IPS-18a (cell line): ENCODE results near the gene MKNK1.

Experiments used
- H3K27ac ChIP-seq: one replicate; pipeline ENCODE4 v1.5.1; 2013; ENCODE audit warnings: low read length
- H3K27me3 ChIP-seq: one replicate; pipeline ENCODE4 v1.6.1; 2013; ENCODE audit warnings: mild to moderate bottlenecking, low read length; ENCODE audit not compliant: control insufficient read depth, insufficient read depth
- H3K36me3 ChIP-seq: one replicate; pipeline ENCODE4 v1.6.1; 2013; ENCODE audit warnings: low read depth, low read length; ENCODE audit not compliant: control insufficient read depth
- H3K4me1 ChIP-seq: one replicate; pipeline ENCODE4 v1.6.1; 2013; ENCODE audit warnings: low read depth, low read length; ENCODE audit not compliant: control insufficient read depth
- H3K4me3 ChIP-seq: one replicate; pipeline ENCODE4 v1.5.1; 2013; ENCODE audit warnings: low read length
- H3K9ac ChIP-seq: one replicate; pipeline ENCODE4 v1.6.1; 2013; ENCODE audit warnings: mild to moderate bottlenecking, low read length, moderate library complexity
- H3K9me3 ChIP-seq: one replicate; pipeline ENCODE4 v1.6.1; 2013; ENCODE audit warnings: low read depth, low read length; ENCODE audit not compliant: control insufficient read depth

The MKNK1 gene

DNA sequence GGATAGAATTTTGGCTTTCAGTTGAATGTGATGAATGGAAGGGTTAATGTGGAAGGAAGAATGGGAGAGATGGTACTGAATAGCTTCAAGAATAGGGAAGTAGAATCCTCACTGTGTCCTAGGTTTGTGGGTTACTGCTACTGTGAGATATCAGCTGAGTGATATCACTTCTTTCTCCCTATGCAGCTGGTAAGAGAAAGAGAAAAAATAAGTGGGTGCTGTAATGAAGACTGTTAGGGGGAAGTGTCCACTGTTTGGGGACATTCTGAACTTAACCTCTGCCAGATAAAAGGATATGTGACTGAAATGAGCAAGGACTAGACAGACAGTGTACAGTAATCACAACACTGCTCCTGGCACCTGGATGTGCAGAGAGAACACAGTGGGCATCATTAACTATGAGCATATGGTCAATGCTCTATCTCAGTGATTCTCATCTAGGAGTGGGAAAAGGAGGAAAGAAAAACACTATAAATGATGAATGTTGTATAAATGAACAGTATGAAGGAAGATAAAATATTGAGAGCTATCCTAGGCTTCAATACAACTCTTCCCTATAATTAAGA, 38.1 kb upstream of the MKNK1 start:
- Histone ChIP-seq H3K27ac (no peak overlapping the region), H3K4me1 (no peaks in the 10 kb centered on the region), H3K27me3 (no peaks in the 10 kb centered on the region), H3K9me3 (peaks cover 1% of the 10 kb centered on the region), H3K9ac (no peak overlapping the region), H3K4me3 (no peak overlapping the region), H3K36me3 (peaks cover 13% of the 10 kb centered on the region)

DNA sequence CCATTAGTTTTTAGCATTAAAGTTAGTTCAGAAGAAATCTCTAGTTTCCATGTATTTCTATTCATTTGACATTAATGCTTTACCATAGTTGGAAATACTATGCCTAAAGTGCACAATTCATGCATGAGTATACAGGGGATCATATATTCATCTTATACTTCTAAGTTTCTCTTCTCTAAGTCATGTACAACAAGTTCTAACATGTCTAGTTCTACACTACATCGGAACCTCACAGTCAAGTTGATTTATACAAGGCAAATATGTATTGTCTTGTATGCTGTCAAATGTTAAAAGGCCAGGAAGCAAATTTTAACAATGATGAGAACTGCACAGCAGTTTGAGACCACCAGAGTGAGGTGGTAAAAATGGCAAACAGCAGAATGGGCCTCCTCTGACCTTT, 35.5 kb upstream of the MKNK1 start:
- no peaks in the 10 kb centered on the region for H3K27me3 ChIP-seq
- no peaks in the 10 kb centered on the region for H3K9me3 ChIP-seq
- H3K9ac ChIP-seq: no peak overlapping the region
- no peak overlapping the region for H3K4me3 ChIP-seq
- H3K36me3 ChIP-seq: peaks cover 29% of the 10 kb centered on the region
- H3K27ac ChIP-seq: no peak overlapping the region
- no peaks in the 10 kb centered on the region for H3K4me1 ChIP-seq

GRCh38 chr1:46638921-46639320, 34.9 kb upstream of the MKNK1 start:
- Histone ChIP-seq H3K27ac (no peak overlapping the region), H3K9me3 (no peaks in the 10 kb centered on the region), H3K9ac (no peak overlapping the region), H3K36me3 (peaks cover 29% of the 10 kb centered on the region), H3K27me3 (no peaks in the 10 kb centered on the region), H3K4me3 (no peak overlapping the region), H3K4me1 (no peaks in the 10 kb centered on the region)

DNA sequence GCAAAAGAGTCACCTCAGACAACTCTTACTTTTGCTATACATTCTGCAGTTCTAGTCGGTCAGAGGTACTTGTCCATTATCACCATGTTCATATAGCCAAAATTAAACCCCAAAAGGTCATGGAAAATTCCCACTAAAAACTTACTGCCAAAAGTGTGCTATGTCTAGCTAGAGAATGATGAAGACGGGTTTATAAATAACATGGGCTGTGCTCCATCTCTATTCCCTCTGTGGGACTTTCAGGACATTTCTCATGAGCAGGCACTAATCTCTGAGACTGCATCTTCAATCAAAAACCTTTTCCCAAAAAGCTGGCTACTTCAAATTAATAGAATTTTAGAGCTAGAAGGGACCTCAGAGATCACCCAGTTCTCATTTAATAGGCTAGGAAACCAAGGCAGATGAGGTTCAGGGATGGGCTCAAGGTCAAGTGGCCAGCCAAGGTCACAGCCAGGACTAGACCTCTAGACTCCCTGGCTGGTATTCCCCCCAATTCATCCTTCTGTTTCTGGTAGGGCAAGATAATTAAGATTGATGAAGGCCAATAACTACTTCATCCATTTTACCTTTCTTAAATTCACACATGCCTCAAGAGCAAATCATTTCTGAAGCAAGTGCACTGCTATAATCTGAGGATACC, 33.5 kb upstream of the MKNK1 start:
- H3K36me3 ChIP-seq: peaks cover 24% of the 10 kb centered on the region
- no peaks in the 10 kb centered on the region for H3K4me1 ChIP-seq
- H3K9ac ChIP-seq: no peak overlapping the region
- no peaks in the 10 kb centered on the region for H3K27me3 ChIP-seq
- H3K4me3 ChIP-seq: no peak overlapping the region
- no peaks in the 10 kb centered on the region for H3K9me3 ChIP-seq
- no peak overlapping the region for H3K27ac ChIP-seq

GRCh38 chr1:46635205-46635604, 31.1 kb upstream of the MKNK1 start:
- H3K9me3 ChIP-seq: no peaks in the 10 kb centered on the region
- no peaks in the 10 kb centered on the region for H3K4me1 ChIP-seq
- no peak overlapping the region for H3K9ac ChIP-seq
- no peak overlapping the region for H3K4me3 ChIP-seq
- H3K27ac ChIP-seq: no peak overlapping the region
- no peaks in the 10 kb centered on the region for H3K27me3 ChIP-seq
- peaks cover 24% of the 10 kb centered on the region for H3K36me3 ChIP-seq

DNA sequence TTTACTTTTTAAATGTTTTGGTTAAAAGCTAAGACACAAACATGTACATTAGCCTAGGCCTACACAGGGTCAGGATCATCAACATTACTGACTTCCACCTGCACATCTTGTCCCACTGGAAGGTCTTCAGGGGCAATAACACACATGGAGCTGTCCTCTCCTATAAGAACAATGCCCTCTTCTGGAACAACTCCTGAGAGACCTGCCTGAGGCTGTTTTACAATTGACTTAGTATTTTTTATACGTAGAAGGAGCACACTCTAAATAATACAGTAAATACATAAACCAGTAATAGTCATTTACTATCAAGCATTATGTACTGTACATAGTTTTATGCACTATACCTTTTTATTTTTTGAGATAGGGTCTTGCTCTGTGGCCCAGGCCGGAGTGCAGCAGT, 26.7 kb upstream of the MKNK1 start:
- Histone ChIP-seq H3K4me3 (no peak overlapping the region), H3K27ac (no peak overlapping the region), H3K9ac (no peak overlapping the region), H3K4me1 (no peaks in the 10 kb centered on the region), H3K27me3 (no peaks in the 10 kb centered on the region), H3K9me3 (no peaks in the 10 kb centered on the region), H3K36me3 (peaks cover 13% of the 10 kb centered on the region)

- no peak overlapping the region for H3K9ac ChIP-seq
- H3K27me3 ChIP-seq: no peaks in the 10 kb centered on the region
- no peaks in the 10 kb centered on the region for H3K9me3 ChIP-seq
- no peaks in the 10 kb centered on the region for H3K36me3 ChIP-seq
- no peak overlapping the region for H3K4me3 ChIP-seq
- H3K27ac ChIP-seq: no peak overlapping the region
- no peaks in the 10 kb centered on the region for H3K4me1 ChIP-seq
These were observed 19.9 kb upstream of the MKNK1 start for GRCh38 chr1:46623743-46624644.

DNA sequence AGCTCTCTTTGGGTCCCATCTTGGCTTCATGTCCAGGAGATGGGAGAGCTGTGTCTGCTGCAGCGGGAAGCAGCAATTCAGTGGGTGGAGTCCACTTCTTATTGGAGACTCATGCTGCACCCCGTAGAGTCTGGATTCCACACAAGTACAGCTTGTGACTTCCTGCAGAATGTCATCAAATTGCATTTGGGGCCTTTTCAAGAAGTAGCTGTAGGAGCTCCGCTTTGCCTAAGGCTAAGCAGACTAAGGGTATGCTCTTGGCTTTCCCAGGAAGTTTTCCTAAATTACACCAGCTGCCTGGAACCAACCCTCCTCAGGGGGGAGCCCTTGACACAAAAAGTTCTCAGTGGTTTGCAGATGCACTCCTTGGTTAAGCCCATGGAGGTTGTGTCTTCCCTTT, 18.3 kb upstream of the MKNK1 start:
- Histone ChIP-seq H3K4me3 (no peak overlapping the region), H3K27ac (no peak overlapping the region), H3K9ac (no peak overlapping the region), H3K4me1 (no peaks in the 10 kb centered on the region), H3K27me3 (peaks cover 10% of the 10 kb centered on the region), H3K9me3 (no peaks in the 10 kb centered on the region), H3K36me3 (no peaks in the 10 kb centered on the region)

- Histone ChIP-seq H3K27me3 (peaks cover 15% of the 10 kb centered on the region), H3K36me3 (no peaks in the 10 kb centered on the region), H3K27ac (no peak overlapping the region), H3K4me3 (no peak overlapping the region), H3K9me3 (no peaks in the 10 kb centered on the region), H3K4me1 (no peaks in the 10 kb centered on the region), H3K9ac (no peak overlapping the region)
These were observed 17.9 kb upstream of the MKNK1 start for GRCh38 chr1:46621930-46622329.

- H3K27ac ChIP-seq: no peak overlapping the region
These were observed 15.7 kb upstream of the MKNK1 start for GRCh38 chr1:46619656-46620258.

DNA sequence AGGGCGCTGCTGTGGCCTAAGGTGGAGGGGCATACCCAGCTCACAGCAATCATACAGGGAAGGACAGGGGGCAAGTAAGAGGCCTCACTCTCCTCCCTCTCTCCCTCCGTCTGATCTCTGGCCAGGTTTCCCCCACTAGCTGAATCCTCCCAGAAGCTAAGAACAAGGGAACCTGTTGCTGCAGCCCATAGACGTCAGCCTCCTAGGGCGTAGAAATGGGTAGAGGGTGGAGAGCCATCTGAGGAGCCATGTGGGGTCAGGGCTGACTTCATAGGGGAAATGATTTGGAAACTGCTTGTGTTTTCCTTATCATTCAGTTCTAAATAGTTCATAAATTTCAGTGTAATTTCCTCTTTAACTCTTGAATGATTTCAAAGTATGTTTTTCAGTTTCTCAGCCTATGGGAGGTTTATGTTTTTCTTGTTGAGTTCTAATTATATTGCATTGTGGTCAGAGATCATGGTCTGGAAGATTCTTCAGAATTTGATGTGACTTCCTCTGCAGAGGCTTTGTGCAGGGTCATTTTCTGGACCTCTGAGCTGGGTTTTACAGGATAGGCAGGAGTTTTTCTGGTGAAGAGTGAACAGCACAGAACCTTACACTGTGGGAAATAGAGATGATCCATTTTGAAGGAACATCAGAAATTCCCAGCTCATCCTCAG, 14.8 kb upstream of the MKNK1 start:
- Histone ChIP-seq H3K36me3 (no peaks in the 10 kb centered on the region), H3K4me3 (no peak overlapping the region), H3K27ac (no peak overlapping the region), H3K9ac (no peak overlapping the region), H3K4me1 (peaks cover 17% of the 10 kb centered on the region), H3K9me3 (no peaks in the 10 kb centered on the region), H3K27me3 (peaks cover 15% of the 10 kb centered on the region)

More at GRCh38 chr1:46619656-46620258, 15.7 kb upstream of the MKNK1 start:
- no peak overlapping the region for H3K4me3 ChIP-seq
- no peak overlapping the region for H3K9ac ChIP-seq
- no peaks in the 10 kb centered on the region for H3K36me3 ChIP-seq
- no peaks in the 10 kb centered on the region for H3K9me3 ChIP-seq
- H3K4me1 ChIP-seq: peaks cover 8% of the 10 kb centered on the region
- H3K27me3 ChIP-seq: peaks cover 15% of the 10 kb centered on the region
